ENCODE data around the gene RBM25. TPM values are rescaled to one million over a fixed set of nuclear protein-coding genes. Genes with fewer than 3 reads are reported as not detected.

RBM25 gene
- total and polyA plus RNA-seq, 2 donors from 2014 or later: 18.8 to 70.0 TPM

- intact Hi-C loops (cut with DNase I): no loop called here
- Histone ChIP-seq H3K4me1 (ENCODE audit: control insufficient read depth in 2 of 3, insufficient read depth in 2 of 3, low read depth in 1 of 3, low read length in 3 of 3) (peaks cover 0 to 17% (median 8%) of the 10 kb centered on the region in 3 donors), H3K27ac (ENCODE audit: low read depth in 2 of 2, low read length in 2 of 2) (no peak overlapping the region), H3K9ac (ENCODE audit: low read length in 3 of 3) (no peak overlapping the region), H3K36me3 (ENCODE audit: control insufficient read depth in 2 of 3, insufficient read depth in 3 of 3, low read length in 3 of 3) (no peaks in the 10 kb centered on the region), H3K9me3 (ENCODE audit: control insufficient read depth in 2 of 3, insufficient read depth in 1 of 3, low read length in 3 of 3) (no peaks in the 10 kb centered on the region), H3K4me3 (ENCODE audit: low read length in 3 of 3) (no peak overlapping the region), H3K27me3 (ENCODE audit: control insufficient read depth, insufficient read depth, low read length) (no peaks in the 10 kb centered on the region)
- DNase-seq: no peak
- FAIRE-seq: no peak
- TF ChIP-seq CTCF (IDR thresholded peaks at IDR 0.05; ENCODE audit: borderline replicate concordance, extremely low read depth, insufficient read depth): no peak
These were observed 82.5 kb downstream of the RBM25 start for GRCh38 chr14:73140811-73141323.

GRCh38 chr14:73142216-73142615 lies 83.9 kb downstream of the RBM25 start:
- Histone ChIP-seq H3K9me3 (ENCODE audit: control insufficient read depth in 2 of 3, insufficient read depth in 1 of 3, low read length in 3 of 3) (no peaks in the 10 kb centered on the region), H3K27me3 (ENCODE audit: control insufficient read depth, insufficient read depth, low read length) (no peaks in the 10 kb centered on the region), H3K36me3 (ENCODE audit: control insufficient read depth in 2 of 3, insufficient read depth in 3 of 3, low read length in 3 of 3) (no peaks in the 10 kb centered on the region), H3K4me3 (ENCODE audit: low read length in 3 of 3) (no peak overlapping the region), H3K27ac (ENCODE audit: low read depth in 2 of 2, low read length in 2 of 2) (no peak overlapping the region), H3K9ac (ENCODE audit: low read length in 3 of 3) (no peak overlapping the region), H3K4me1 (ENCODE audit: control insufficient read depth in 2 of 3, insufficient read depth in 2 of 3, low read depth in 1 of 3, low read length in 3 of 3) (peaks cover 0 to 12% (median 6%) of the 10 kb centered on the region in 3 donors)
- FAIRE-seq (no peak), DNase-seq (no peak)
- intact Hi-C loops (cut with DNase I): no loop called here
- TF ChIP-seq CTCF (IDR thresholded peaks at IDR 0.05; ENCODE audit: borderline replicate concordance, extremely low read depth, insufficient read depth): no peak

- no peak for FAIRE-seq
These were observed 84.7 kb downstream of the RBM25 start for GRCh38 chr14:73143003-73143402.

More at GRCh38 chr14:73143003-73143402, 84.7 kb downstream of the RBM25 start:
- no peak overlapping the region for H3K27ac ChIP-seq (ENCODE audit: low read depth in 2 of 2, low read length in 2 of 2)
- no peaks in the 10 kb centered on the region for H3K9me3 ChIP-seq (ENCODE audit: control insufficient read depth in 2 of 3, insufficient read depth in 1 of 3, low read length in 3 of 3)
- H3K4me3 ChIP-seq (ENCODE audit: low read length in 3 of 3): no peak overlapping the region
- no peak for DNase-seq
- peaks cover 0 to 2% (median 0%) of the 10 kb centered on the region in 3 donors for H3K36me3 ChIP-seq (ENCODE audit: control insufficient read depth in 2 of 3, insufficient read depth in 3 of 3, low read length in 3 of 3)
- H3K4me1 ChIP-seq (ENCODE audit: control insufficient read depth in 2 of 3, insufficient read depth in 2 of 3, low read depth in 1 of 3, low read length in 3 of 3): peaks cover 0 to 7% (median 2%) of the 10 kb centered on the region in 3 donors
- TF ChIP-seq CTCF (IDR thresholded peaks at IDR 0.05; ENCODE audit: borderline replicate concordance, extremely low read depth, insufficient read depth): no peak
- intact Hi-C loops (cut with DNase I): no loop called here
- no peak overlapping the region for H3K9ac ChIP-seq (ENCODE audit: low read length in 3 of 3)
- no peaks in the 10 kb centered on the region for H3K27me3 ChIP-seq (ENCODE audit: control insufficient read depth, insufficient read depth, low read length)

All from kidney (tissue), 14 donors.